ENCODE results near the gene USP40.

DNA sequence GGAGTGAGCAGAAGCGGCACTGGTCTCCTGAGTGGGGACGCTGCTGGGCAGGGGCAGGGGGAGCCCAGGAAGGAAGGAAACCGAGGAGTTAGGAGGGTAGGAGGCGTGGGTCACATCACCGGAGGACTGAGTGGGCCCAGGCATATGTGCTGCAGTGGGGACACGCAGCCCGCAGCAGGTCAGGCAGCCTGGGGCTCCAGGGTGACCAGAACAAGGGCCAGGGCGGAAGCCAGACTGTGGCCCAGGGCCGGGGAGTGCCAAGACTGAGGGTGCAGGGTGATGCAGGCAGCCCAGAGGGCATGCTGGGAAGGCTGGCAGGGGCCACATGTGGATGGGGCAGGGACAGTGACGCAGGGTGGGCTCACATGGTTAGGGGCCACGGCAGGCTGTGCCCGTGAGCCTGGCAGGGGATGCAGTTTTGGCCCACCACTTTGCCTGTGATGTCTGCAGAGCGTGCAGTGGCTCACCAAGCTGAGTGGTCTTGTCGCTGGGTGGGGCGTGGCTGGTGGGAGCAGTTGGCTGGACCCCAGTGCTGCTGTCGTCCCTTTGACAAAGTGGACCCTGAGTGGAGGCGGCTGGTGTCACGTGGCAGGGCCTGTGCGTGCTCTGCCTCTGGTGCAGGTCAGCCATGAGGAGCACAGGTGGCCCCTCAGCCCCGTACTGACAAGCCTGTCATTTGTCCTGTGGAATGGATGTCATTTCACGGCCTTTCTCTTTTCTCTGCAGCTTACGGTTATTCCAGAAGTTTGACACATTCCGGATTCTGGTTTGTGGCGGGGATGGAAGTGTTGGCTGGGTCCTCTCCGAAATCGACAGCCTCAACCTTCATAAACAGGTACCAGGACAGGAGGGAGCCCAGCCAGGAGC, 125.2 kb downstream of the USP40 start:
- TF ChIP-seq, protein P1, sequence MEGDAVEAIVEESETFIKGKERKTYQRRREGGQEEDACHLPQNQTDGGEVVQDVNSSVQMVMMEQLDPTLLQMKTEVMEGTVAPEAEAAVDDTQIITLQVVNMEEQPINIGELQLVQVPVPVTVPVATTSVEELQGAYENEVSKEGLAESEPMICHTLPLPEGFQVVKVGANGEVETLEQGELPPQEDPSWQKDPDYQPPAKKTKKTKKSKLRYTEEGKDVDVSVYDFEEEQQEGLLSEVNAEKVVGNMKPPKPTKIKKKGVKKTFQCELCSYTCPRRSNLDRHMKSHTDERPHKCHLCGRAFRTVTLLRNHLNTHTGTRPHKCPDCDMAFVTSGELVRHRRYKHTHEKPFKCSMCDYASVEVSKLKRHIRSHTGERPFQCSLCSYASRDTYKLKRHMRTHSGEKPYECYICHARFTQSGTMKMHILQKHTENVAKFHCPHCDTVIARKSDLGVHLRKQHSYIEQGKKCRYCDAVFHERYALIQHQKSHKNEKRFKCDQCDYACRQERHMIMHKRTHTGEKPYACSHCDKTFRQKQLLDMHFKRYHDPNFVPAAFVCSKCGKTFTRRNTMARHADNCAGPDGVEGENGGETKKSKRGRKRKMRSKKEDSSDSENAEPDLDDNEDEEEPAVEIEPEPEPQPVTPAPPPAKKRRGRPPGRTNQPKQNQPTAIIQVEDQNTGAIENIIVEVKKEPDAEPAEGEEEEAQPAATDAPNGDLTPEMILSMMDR (IDR thresholded peaks at IDR 0.05) = no peak
- TF ChIP-seq POLR2A (IDR thresholded peaks at IDR 0.05) = no peak

Measured in testis (tissue), 2 donors.